HEK293 (cell line): ENCODE measurements around the gene KIAA0825.

Source experiments
- CTCF ChIA-PET: fragments of 350-600 bp; formaldehyde crosslinking; extraction: SDS; loops from one replicate; lab custom pipeline; 2021; ENCODE audit warnings: antibody characterized with exemption; lab: Yijun Ruan, JAX
- POLR2A ChIA-PET: fragments of 300-600 bp; formaldehyde crosslinking; extraction: SDS; loops from one replicate; lab custom pipeline; 2020; ENCODE audit warnings: antibody characterized with exemption, inconsistent platforms; lab: Yijun Ruan, JAX
- H3K27ac ChIP-seq: fragments of 200-500 bp; sonication (Bioruptor generic); 2 replicates; pipeline ENCODE4 v1.5.1; 2014; ENCODE audit warnings: low read depth, low read length, control low read depth, inconsistent platforms; ENCODE audit errors: extremely low read depth
- H3K36me3 ChIP-seq, 2 experiments: fragments of 200-500 bp in 1 of 2; sonication (Bioruptor generic) in 1 of 2; 1 replicate in 1 of 2; 2 replicates in 1 of 2; pipeline ENCODE4 v1.5.1; 2014 to 2017; ENCODE audit warnings: inconsistent platforms in 2 of 2, low read length in 2 of 2; ENCODE audit not compliant: control insufficient read depth in 2 of 2, insufficient read depth in 1 of 2
- H3K4me1 ChIP-seq: fragments of 200-500 bp; sonication (Bioruptor generic); 2 replicates; pipeline ENCODE4 v1.5.1; 2014; ENCODE audit warnings: mild to moderate bottlenecking, low read length, inconsistent platforms; ENCODE audit not compliant: control insufficient read depth, insufficient read depth
- H3K4me3 ChIP-seq: 2 replicates; pipeline ENCODE4 v1.5.1; 2011; ENCODE audit warnings: low read depth, mild to moderate bottlenecking, control low read depth, low read length, moderate library complexity
- H3K9me3 ChIP-seq: fragments of 200-500 bp; sonication (Bioruptor generic); 2 replicates; pipeline ENCODE4 v1.5.1; 2014; ENCODE audit warnings: low read depth, low read length, inconsistent platforms; ENCODE audit not compliant: control insufficient read depth, insufficient read depth
- AEBP2 ChIP-seq: fragments of 450-650 bp; formaldehyde crosslinking; IDR thresholded peaks from 2 replicates; pipeline ENCODE4 v1.5.1; 2016; ENCODE audit warnings: missing biosample characterization, missing genetic modification characterization, borderline replicate concordance
- BCL6B ChIP-seq: fragments of 450-650 bp; formaldehyde crosslinking; IDR thresholded peaks from 2 replicates; pipeline ENCODE4 v1.5.1; 2017; ENCODE audit warnings: missing biosample characterization, missing genetic modification characterization
- EGR2 ChIP-seq: fragments of 450-650 bp; formaldehyde crosslinking; IDR thresholded peaks from 2 replicates; pipeline ENCODE4 v1.5.1; 2016; ENCODE audit warnings: low read depth, missing biosample characterization, missing genetic modification characterization
- ELK4 ChIP-seq: IDR thresholded peaks from 2 replicates; pipeline ENCODE4 v1.6.1; 2011; ENCODE audit warnings: mild to moderate bottlenecking, low read depth, low read length, borderline replicate concordance
- GLIS2 ChIP-seq: fragments of 450-650 bp; formaldehyde crosslinking; IDR thresholded peaks from 2 replicates; pipeline ENCODE4 v1.5.1; 2016; ENCODE audit warnings: missing biosample characterization, missing genetic modification characterization
- OVOL3 ChIP-seq: fragments of 450-650 bp; formaldehyde crosslinking; IDR thresholded peaks from 2 replicates; pipeline ENCODE4 v1.5.1; 2016; ENCODE audit warnings: missing biosample characterization, missing genetic modification characterization
- REPIN1 ChIP-seq: fragments of 450-650 bp; formaldehyde crosslinking; IDR thresholded peaks from 2 replicates; pipeline ENCODE4 v1.5.1; 2017; ENCODE audit warnings: missing biosample characterization, missing genetic modification characterization, low read depth
- YY2 ChIP-seq: fragments of 450-650 bp; formaldehyde crosslinking; IDR thresholded peaks from 2 replicates; pipeline ENCODE4 v1.5.1; 2016; ENCODE audit warnings: missing biosample characterization, missing genetic modification characterization
- ZBTB17 ChIP-seq: fragments of 450-650 bp; formaldehyde crosslinking; IDR thresholded peaks from 2 replicates; pipeline ENCODE4 v1.5.1; 2016; ENCODE audit warnings: missing biosample characterization, missing genetic modification characterization
- ZNF311 ChIP-seq: fragments of 450-650 bp; formaldehyde crosslinking; IDR thresholded peaks from 2 replicates; pipeline ENCODE4 v1.5.1; 2017; ENCODE audit warnings: missing biosample characterization, missing genetic modification characterization, borderline replicate concordance
- ZNF600 ChIP-seq: fragments of 450-650 bp; formaldehyde crosslinking; IDR thresholded peaks from 2 replicates; pipeline ENCODE4 v1.5.1; 2016; ENCODE audit warnings: missing biosample characterization, missing genetic modification characterization
- ZNF785 ChIP-seq: fragments of 450-650 bp; formaldehyde crosslinking; IDR thresholded peaks from 2 replicates; pipeline ENCODE4 v1.5.1; 2016; ENCODE audit warnings: missing biosample characterization, missing genetic modification characterization
- ZSCAN16 ChIP-seq: fragments of 450-650 bp; formaldehyde crosslinking; IDR thresholded peaks from 2 replicates; pipeline ENCODE4 v1.5.1; 2016; ENCODE audit warnings: missing biosample characterization, missing genetic modification characterization
- TF ChIP-seq, protein P1 (sequence below): fragments of 450-650 bp; formaldehyde crosslinking; IDR thresholded peaks from 2 replicates; pipeline ENCODE4 v1.5.1; 2016; ENCODE audit warnings: missing biosample characterization, missing genetic modification characterization
- TF ChIP-seq, protein P2 (sequence below): fragments of 450-650 bp; formaldehyde crosslinking; IDR thresholded peaks from 2 replicates; pipeline ENCODE4 v1.5.1; 2016; ENCODE audit warnings: missing biosample characterization, missing genetic modification characterization, borderline replicate concordance

KIAA0825 gene

GRCh38 chr5:94415798-94416197, 202.6 kb downstream of the KIAA0825 start:
- no peaks in the 10 kb centered on the region for H3K36me3 ChIP-seq
- no peak overlapping the region for H3K27ac ChIP-seq
- H3K4me1 ChIP-seq, result no peaks in the 10 kb centered on the region
- ChIA-PET POLR2A (no interaction called here), CTCF (interaction anchor here (0.7 kb wide), 1 partner anchor 63 kb away, joined by 3 read pairs; no protein-coding TSS in a partner anchor)
- H3K9me3 ChIP-seq, result no peaks in the 10 kb centered on the region
- TF ChIP-seq REPIN1 (tag by site-specific recombination) (no peak), GLIS2 (tag by site-specific recombination) (no peak), ZNF785 (no peak), ZSCAN16 (tag by site-specific recombination) (no peak), EGR2 (tag by site-specific recombination) (no peak), AEBP2 (tag by site-specific recombination) (no peak), ELK4 (no peak), ZNF600 (no peak), BCL6B (tag by site-specific recombination) (no peak), OVOL3 (tag by site-specific recombination) (no peak), YY2 (tag by site-specific recombination) (no peak)
- TF ChIP-seq, protein P1, sequence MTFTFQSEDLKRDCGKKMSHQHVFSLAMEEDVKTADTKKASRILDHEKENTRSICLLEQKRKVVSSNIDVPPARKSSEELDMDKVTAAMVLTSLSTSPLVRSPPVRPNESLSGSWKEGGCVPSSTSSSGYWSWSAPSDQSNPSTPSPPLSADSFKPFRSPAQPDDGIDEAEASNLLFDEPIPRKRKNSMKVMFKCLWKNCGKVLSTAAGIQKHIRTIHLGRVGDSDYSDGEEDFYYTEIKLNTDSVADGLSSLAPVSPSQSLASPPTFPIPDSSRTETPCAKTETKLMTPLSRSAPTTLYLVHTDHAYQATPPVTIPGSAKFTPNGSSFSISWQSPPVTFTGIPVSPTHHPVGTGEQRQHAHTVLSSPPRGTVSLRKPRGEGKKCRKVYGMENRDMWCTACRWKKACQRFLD, result no peak
- TF ChIP-seq, protein P2, sequence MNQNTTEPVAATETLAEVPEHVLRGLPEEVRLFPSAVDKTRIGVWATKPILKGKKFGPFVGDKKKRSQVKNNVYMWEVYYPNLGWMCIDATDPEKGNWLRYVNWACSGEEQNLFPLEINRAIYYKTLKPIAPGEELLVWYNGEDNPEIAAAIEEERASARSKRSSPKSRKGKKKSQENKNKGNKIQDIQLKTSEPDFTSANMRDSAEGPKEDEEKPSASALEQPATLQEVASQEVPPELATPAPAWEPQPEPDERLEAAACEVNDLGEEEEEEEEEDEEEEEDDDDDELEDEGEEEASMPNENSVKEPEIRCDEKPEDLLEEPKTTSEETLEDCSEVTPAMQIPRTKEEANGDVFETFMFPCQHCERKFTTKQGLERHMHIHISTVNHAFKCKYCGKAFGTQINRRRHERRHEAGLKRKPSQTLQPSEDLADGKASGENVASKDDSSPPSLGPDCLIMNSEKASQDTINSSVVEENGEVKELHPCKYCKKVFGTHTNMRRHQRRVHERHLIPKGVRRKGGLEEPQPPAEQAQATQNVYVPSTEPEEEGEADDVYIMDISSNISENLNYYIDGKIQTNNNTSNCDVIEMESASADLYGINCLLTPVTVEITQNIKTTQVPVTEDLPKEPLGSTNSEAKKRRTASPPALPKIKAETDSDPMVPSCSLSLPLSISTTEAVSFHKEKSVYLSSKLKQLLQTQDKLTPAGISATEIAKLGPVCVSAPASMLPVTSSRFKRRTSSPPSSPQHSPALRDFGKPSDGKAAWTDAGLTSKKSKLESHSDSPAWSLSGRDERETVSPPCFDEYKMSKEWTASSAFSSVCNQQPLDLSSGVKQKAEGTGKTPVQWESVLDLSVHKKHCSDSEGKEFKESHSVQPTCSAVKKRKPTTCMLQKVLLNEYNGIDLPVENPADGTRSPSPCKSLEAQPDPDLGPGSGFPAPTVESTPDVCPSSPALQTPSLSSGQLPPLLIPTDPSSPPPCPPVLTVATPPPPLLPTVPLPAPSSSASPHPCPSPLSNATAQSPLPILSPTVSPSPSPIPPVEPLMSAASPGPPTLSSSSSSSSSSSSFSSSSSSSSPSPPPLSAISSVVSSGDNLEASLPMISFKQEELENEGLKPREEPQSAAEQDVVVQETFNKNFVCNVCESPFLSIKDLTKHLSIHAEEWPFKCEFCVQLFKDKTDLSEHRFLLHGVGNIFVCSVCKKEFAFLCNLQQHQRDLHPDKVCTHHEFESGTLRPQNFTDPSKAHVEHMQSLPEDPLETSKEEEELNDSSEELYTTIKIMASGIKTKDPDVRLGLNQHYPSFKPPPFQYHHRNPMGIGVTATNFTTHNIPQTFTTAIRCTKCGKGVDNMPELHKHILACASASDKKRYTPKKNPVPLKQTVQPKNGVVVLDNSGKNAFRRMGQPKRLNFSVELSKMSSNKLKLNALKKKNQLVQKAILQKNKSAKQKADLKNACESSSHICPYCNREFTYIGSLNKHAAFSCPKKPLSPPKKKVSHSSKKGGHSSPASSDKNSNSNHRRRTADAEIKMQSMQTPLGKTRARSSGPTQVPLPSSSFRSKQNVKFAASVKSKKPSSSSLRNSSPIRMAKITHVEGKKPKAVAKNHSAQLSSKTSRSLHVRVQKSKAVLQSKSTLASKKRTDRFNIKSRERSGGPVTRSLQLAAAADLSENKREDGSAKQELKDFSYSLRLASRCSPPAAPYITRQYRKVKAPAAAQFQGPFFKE, result no peak
- TF ChIP-seq, all 188 proteins: peak for 0
- no peak overlapping the region for H3K4me3 ChIP-seq

GRCh38 chr5:94409440-94409839, 209.0 kb downstream of the KIAA0825 start:
- TF ChIP-seq ZBTB17 (tag by site-specific recombination), result no peak
- TF ChIP-seq ZNF311 (tag by site-specific recombination), result no peak
- Histone ChIP-seq H3K4me3 (no peak overlapping the region), H3K36me3 (no peaks in the 10 kb centered on the region), H3K27ac (no peak overlapping the region), H3K9me3 (no peaks in the 10 kb centered on the region), H3K4me1 (no peaks in the 10 kb centered on the region)
- CTCF ChIA-PET, result no interaction called here
- POLR2A ChIA-PET, result no interaction called here
